GM12878 (cell line): ENCODE measurements around the gene NDUFA7. TPM values are rescaled to one million over a fixed set of nuclear protein-coding genes. Genes with fewer than 3 reads are reported as not detected.
A peak's percentile ranks its signal among the peaks of the same experiment; 100 is the strongest.

Experiments
- ATAC-seq: fragments of 200-7000 bp; cut with Tn5 transposase; 3 replicates; pipeline ENCODE4 v1.9.1; 2020; ENCODE audit warnings: mild to moderate bottlenecking, moderate library complexity
- BruUV-seq: library from RNA; stranded (reverse); fragments of 400-500 nt; replicated peaks from 2 replicates; lab custom pipeline; 2021; lab: Mats Ljungman, UMichigan
- CTCF ChIA-PET: fragments of 300-600 bp; sonication (Branson Sonifier 250); formaldehyde crosslinking; extraction: SDS; loops from one replicate; lab custom pipeline; 2021; ENCODE audit warnings: inconsistent platforms; lab: Yijun Ruan, JAX
- POLR2A ChIA-PET: fragments of 350-600 bp; formaldehyde crosslinking; extraction: SDS; loops from one replicate; lab custom pipeline; 2021; ENCODE audit warnings: inconsistent platforms; lab: Charles Lee
- RAD21 ChIA-PET: fragments of 300-600 bp; sonication (Branson Sonifier 250); formaldehyde crosslinking; loops from one replicate; lab custom pipeline; 2023; ENCODE audit warnings: antibody characterized with exemption; ENCODE audit not compliant: unreplicated experiment; lab: Charles Lee
- SMC1A ChIA-PET: fragments of 300-600 bp; sonication (Branson Sonifier 250); formaldehyde crosslinking; loops from one replicate; lab custom pipeline; 2023; ENCODE audit not compliant: unreplicated experiment, uncharacterized antibody; lab: Charles Lee
- DNase-seq: peaks from one replicate; pipeline ENCODE4 v3.0.0-alpha.2; 2011; ENCODE audit warnings: low read depth, low spot score
- FAIRE-seq: peaks from 3 replicates; lab custom pipeline; 2011; peaks lifted over from hg19 to GRCh38; lab: Jason Lieb, UNC
- H2AFZ ChIP-seq: 2 replicates; pipeline ENCODE4 v1.6.0; 2011; ENCODE audit warnings: low read depth, low read length, control low read depth; ENCODE audit not compliant: control insufficient read depth
- H3K27ac ChIP-seq: 2 replicates; pipeline ENCODE4 v1.5.1; 2011; ENCODE audit warnings: control low read depth; ENCODE audit not compliant: control insufficient read depth, insufficient read depth
- H3K27me3 ChIP-seq, 2 experiments: replicated peaks in 1 of 2; 2 replicates each; pipeline versions ENCODE4 v1.6.0 to v1.6.1; 2011; ENCODE audit warnings: low read length in 1 of 2; ENCODE audit not compliant: control insufficient read depth in 2 of 2, insufficient read depth in 2 of 2
- H3K36me3 ChIP-seq, 2 experiments: 2 replicates each; pipeline ENCODE4 v1.5.1; 2011; ENCODE audit warnings: low read length in 1 of 2; ENCODE audit not compliant: control insufficient read depth in 2 of 2, insufficient read depth in 2 of 2
- H3K4me1 ChIP-seq: 2 replicates; pipeline ENCODE4 v1.6.1; 2011; ENCODE audit warnings: mild to moderate bottlenecking, low read length, moderate library complexity, mixed read lengths; ENCODE audit not compliant: control insufficient read depth, insufficient read depth
- H3K4me2 ChIP-seq: 2 replicates; pipeline ENCODE4 v1.6.0; 2011; ENCODE audit warnings: control low read depth; ENCODE audit not compliant: control insufficient read depth, insufficient read depth
- H3K4me3 ChIP-seq: fragments of 200-600 bp; sonication (generic); 2 replicates; pipeline ENCODE4 v1.5.1; 2016
- H3K79me2 ChIP-seq: 2 replicates; pipeline ENCODE4 v1.6.0; 2011; ENCODE audit warnings: low read length; ENCODE audit not compliant: control insufficient read depth, insufficient read depth
- H3K9ac ChIP-seq: 2 replicates; pipeline ENCODE4 v1.8.0; 2011; ENCODE audit warnings: low read length, control low read depth, mixed read lengths; ENCODE audit not compliant: control insufficient read depth, insufficient read depth
- H3K9me3 ChIP-seq: replicated peaks from 3 replicates; pipeline ENCODE4 v1.5.1; 2011; ENCODE audit warnings: mild to moderate bottlenecking, low read length; ENCODE audit not compliant: control insufficient read depth, insufficient read depth
- H4K20me1 ChIP-seq: 2 replicates; pipeline ENCODE4 v1.6.0; 2011; ENCODE audit not compliant: control insufficient read depth, insufficient read depth
- EZH2 ChIP-seq: IDR thresholded peaks from 2 replicates; pipeline ENCODE4 v1.6.1; 2012; ENCODE audit warnings: low read depth, mild to moderate bottlenecking, control low read depth, inconsistent platforms, low read length, borderline replicate concordance; ENCODE audit not compliant: control insufficient read depth
- FOXM1 ChIP-seq: IDR thresholded peaks from 2 replicates; pipeline ENCODE4 v1.6.1; 2012; ENCODE audit warnings: low read depth, mild to moderate bottlenecking, inconsistent platforms, low read length, moderate library complexity
- JUNB ChIP-seq: IDR thresholded peaks from 2 replicates; pipeline ENCODE4 v1.6.1; 2016; ENCODE audit warnings: antibody characterized with exemption, mild to moderate bottlenecking
- KDM1A ChIP-seq: fragments of 200-600 bp; sonication (generic); IDR thresholded peaks from 2 replicates; pipeline ENCODE4 v1.6.1; 2016; ENCODE audit warnings: borderline replicate concordance
- POLR2A ChIP-seq: IDR thresholded peaks from 2 replicates; pipeline ENCODE4 v1.6.1; 2011; ENCODE audit warnings: low read depth, mild to moderate bottlenecking, low read length
- SMC3 ChIP-seq: IDR thresholded peaks from 2 replicates; pipeline ENCODE4 v1.6.1; 2011; ENCODE audit warnings: low read length, improper control_type of control experiment, borderline replicate concordance
- STAT3 ChIP-seq: IDR thresholded peaks from 2 replicates; pipeline ENCODE4 v1.6.1; 2011; ENCODE audit warnings: low read depth, low read length, improper control_type of control experiment
- SUZ12 ChIP-seq: fragments of 200-600 bp; sonication (generic); IDR thresholded peaks from one replicate; pipeline ENCODE4 v1.6.1; 2018; ENCODE audit warnings: antibody characterized with exemption, mild to moderate bottlenecking; ENCODE audit not compliant: unreplicated experiment
- TBL1XR1 ChIP-seq: IDR thresholded peaks from 2 replicates; pipeline ENCODE4 v1.6.1; 2012; ENCODE audit warnings: low read depth, low read length, improper control_type of control experiment
- ZBED1 ChIP-seq: IDR thresholded peaks from 2 replicates; pipeline ENCODE4 v1.6.1; 2016; ENCODE audit warnings: borderline replicate concordance
- ZNF207 ChIP-seq: fragments of 450-650 bp; IDR thresholded peaks from 2 replicates; pipeline ENCODE4 v1.6.1; 2014; ENCODE audit warnings: antibody characterized with exemption, mild to moderate bottlenecking, borderline replicate concordance
- ZNF622 ChIP-seq: fragments of 450-650 bp; IDR thresholded peaks from 2 replicates; pipeline ENCODE4 v1.6.1; 2017; ENCODE audit warnings: mild to moderate bottlenecking, inconsistent platforms
- ZNF687 ChIP-seq: fragments of 450-650 bp; IDR thresholded peaks from 2 replicates; pipeline ENCODE4 v1.6.1; 2017; ENCODE audit warnings: mild to moderate bottlenecking, moderate library complexity
- WGBS: methylation state at CpG from one replicate; pipeline ENCODE4 v1.1.6; 2016; ENCODE audit warnings: low lambda C conversion rate; ENCODE audit not compliant: insufficient replicate concordance, insufficient coverage; ENCODE audit errors: missing lambda C conversion rate; 5-methylcytosine and 5-hydroxymethylcytosine counted together
- in situ Hi-C: fragments of 300-500 bp; cut with MboI; formaldehyde crosslinking; loops from 9 replicates; pipeline ENCODE4 v1.14.3; 2018; ENCODE audit warnings: mixed read lengths
- intact Hi-C: fragments of 100-400 bp; cut with micrococcal nuclease; formaldehyde crosslinking; loops from one replicate; pipeline ENCODE4 v1.14.2; 2022; ENCODE audit not compliant: unreplicated experiment
- polyA plus RNA-seq, 11 experiments: library from polyadenylated mRNA; depleted of rRNA in 4 of 11; unstranded in 6 of 11; stranded (reverse) in 5 of 11; fragments of >200 nt; fragmentation: Nextera tagmentation in 4 of 11; fragmentation: Illumina TruSeq in 1 of 11; extraction: Ambion mirVana in 4 of 11; extraction: Trizol in 1 of 11; gene quantifications; 1 replicate in 1 of 11; 2 replicates in 10 of 11; pipeline versions ENCODE4 v1.2.1 to v1.2.3, GENCODE V29; 2011 to 2016; ENCODE audit warnings: inconsistent platforms in 2 of 11, missing spikeins in 2 of 11, low read depth in 1 of 11
- total RNA-seq, 4 experiments: library from RNA; depleted of rRNA in 3 of 4; stranded (reverse); fragments of >200 nt in 3 of 4; fragmentation: Illumina TruSeq in 1 of 4; extraction: Trizol in 1 of 4; gene quantifications; 2 replicates each; pipeline versions ENCODE4 v1.2.1 to v1.2.3, GENCODE V29; 2013 to 2021
- TF ChIP-seq, protein P1 (sequence below): IDR thresholded peaks from 2 replicates; pipeline ENCODE4 v1.6.1; 2011; ENCODE audit warnings: mild to moderate bottlenecking, low read depth, low read length, moderate library complexity; ENCODE audit not compliant: insufficient replicate concordance
- TF ChIP-seq, protein P2 (sequence below): fragments of 150-350 bp; IDR thresholded peaks from 2 replicates; pipeline ENCODE4 v1.6.1; 2014; ENCODE audit warnings: mild to moderate bottlenecking, low read depth, low read length
- TF ChIP-seq, protein P3 (sequence below): fragments of 450-650 bp; formaldehyde crosslinking; IDR thresholded peaks from 2 replicates; pipeline ENCODE4 v1.4.0; 2022; ENCODE audit warnings: mild to moderate bottlenecking, moderate library complexity

NDUFA7 gene
- total and polyA plus RNA-seq, 10 of the 15 experiments (the other 5 are each of a cell fraction or from before 2014, with no cell fraction given), result 79.0 to 360 (median 174) TPM

GRCh38 chr19:8343483-8343844, 22.3 kb upstream of the NDUFA7 start:
- Histone ChIP-seq H3K27me3 (no peaks in the 10 kb centered on the region; a peak in 2 of 4 replicates), H3K36me3 (no peaks in the 10 kb centered on the region), H2AFZ (peak overlapping the region; percentile 63; the same call in 1 of the 2 replicates), H3K79me2 (no peaks in the 10 kb centered on the region), H3K4me1 (peaks cover 3% of the 10 kb centered on the region), H3K4me2 (peak overlapping the region; percentile 92; the same call in 1 of the 2 replicates), H4K20me1 (no peaks in the 10 kb centered on the region), H3K4me3 (no peak overlapping the region), H3K9me3 (no peaks in the 10 kb centered on the region), H3K27ac (no peak overlapping the region), H3K9ac (no peak overlapping the region)
- whole genome bisulfite sequencing, result 36% methylated on average over 11 of the region's 11 CpGs
- intact Hi-C loops (no loop called here), in situ Hi-C loops (no loop called here)
- FAIRE-seq, result no peak
- BruUV-seq, result no TSS peak
- ChIA-PET SMC1A (no interaction called here), POLR2A (interaction anchor here (1.0 kb wide), 1 partner anchor 103 kb away, joined by 3 read pairs; no protein-coding TSS in a partner anchor), CTCF (interaction anchor here (1.3 to 1.9 kb wide), 2 partner anchors 10 to 153 kb away, joined by 3 to 5 read pairs; no protein-coding TSS in a partner anchor), RAD21 (no interaction called here)
- no peak for ATAC-seq
- DNase-seq, result no peak
- TF ChIP-seq SUZ12 (no peak), JUNB (no peak), TBL1XR1 (no peak), ZNF687 (no peak), ZNF622 (no peak), SMC3 (no peak), ZBED1 (no peak), POLR2A (no peak), EZH2 (no peak), ZNF207 (no peak), FOXM1 (no peak), KDM1A (no peak), STAT3 (no peak)
- TF ChIP-seq, protein P1, sequence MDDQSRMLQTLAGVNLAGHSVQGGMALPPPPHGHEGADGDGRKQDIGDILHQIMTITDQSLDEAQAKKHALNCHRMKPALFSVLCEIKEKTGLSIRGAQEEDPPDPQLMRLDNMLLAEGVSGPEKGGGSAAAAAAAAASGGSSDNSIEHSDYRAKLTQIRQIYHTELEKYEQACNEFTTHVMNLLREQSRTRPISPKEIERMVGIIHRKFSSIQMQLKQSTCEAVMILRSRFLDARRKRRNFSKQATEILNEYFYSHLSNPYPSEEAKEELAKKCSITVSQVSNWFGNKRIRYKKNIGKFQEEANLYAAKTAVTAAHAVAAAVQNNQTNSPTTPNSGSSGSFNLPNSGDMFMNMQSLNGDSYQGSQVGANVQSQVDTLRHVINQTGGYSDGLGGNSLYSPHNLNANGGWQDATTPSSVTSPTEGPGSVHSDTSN, result no peak
- TF ChIP-seq, protein P2, sequence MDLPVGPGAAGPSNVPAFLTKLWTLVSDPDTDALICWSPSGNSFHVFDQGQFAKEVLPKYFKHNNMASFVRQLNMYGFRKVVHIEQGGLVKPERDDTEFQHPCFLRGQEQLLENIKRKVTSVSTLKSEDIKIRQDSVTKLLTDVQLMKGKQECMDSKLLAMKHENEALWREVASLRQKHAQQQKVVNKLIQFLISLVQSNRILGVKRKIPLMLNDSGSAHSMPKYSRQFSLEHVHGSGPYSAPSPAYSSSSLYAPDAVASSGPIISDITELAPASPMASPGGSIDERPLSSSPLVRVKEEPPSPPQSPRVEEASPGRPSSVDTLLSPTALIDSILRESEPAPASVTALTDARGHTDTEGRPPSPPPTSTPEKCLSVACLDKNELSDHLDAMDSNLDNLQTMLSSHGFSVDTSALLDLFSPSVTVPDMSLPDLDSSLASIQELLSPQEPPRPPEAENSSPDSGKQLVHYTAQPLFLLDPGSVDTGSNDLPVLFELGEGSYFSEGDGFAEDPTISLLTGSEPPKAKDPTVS, result no peak
- TF ChIP-seq, protein P3, sequence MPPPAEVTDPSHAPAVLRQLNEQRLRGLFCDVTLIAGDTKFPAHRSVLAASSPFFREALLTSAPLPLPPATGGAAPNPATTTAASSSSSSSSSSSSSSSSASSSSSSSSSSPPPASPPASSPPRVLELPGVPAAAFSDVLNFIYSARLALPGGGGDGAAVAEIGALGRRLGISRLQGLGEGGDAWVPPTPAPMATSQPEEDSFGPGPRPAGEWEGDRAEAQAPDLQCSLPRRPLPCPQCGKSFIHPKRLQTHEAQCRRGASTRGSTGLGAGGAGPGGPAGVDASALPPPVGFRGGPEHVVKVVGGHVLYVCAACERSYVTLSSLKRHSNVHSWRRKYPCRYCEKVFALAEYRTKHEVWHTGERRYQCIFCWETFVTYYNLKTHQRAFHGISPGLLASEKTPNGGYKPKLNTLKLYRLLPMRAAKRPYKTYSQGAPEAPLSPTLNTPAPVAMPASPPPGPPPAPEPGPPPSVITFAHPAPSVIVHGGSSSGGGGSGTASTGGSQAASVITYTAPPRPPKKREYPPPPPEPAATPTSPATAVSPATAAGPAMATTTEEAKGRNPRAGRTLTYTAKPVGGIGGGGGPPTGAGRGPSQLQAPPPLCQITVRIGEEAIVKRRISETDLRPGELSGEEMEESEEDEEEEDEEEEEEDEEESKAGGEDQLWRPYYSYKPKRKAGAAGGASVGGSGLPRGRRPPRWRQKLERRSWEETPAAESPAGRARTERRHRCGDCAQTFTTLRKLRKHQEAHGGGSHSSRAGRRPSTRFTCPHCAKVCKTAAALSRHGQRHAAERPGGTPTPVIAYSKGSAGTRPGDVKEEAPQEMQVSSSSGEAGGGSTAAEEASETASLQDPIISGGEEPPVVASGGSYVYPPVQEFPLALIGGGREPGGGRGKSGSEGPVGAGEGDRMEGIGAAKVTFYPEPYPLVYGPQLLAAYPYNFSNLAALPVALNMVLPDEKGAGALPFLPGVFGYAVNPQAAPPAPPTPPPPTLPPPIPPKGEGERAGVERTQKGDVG (CRISPR knock-in tag), result no peak
